ENCODE data around the gene CDCP1.

Gene CDCP1

DNA sequence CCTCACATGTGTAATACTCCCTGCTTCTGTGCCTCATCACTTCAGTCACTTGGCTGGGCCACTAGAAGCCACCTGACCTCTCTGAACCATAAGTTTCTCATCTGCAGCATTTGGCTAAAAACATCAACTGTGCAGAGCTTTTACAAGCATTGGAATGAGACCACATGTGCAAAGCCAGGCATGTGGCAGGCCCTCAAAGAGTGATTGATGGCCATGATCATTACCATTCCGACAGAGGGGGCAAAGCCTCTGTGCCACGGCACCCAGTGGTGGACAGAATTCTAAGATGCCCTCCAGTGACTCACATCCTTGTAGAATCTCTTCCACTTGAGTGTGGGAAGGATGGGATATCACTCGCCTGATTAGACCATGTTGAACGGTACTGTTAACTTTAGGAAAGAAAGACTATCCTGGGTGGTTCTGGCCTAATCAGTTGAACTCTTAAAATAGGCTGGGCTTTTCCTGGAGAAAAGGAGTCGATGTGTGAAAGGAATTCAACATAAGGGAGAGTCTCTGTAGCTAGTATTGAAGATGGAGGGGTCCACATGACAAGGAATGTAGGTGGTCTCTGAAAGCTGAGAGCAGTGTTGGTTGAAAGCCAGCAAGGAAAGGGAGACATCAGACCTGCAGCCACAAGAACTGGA is 13.5 kb downstream of the CDCP1 start:
- H3K9ac ChIP-seq (ENCODE audit: low read depth, low read length): no peak overlapping the region
- H3K36me3 ChIP-seq (ENCODE audit: control insufficient read depth, insufficient read depth, low read length): no peaks in the 10 kb centered on the region
- H3K9me3 ChIP-seq (ENCODE audit: control insufficient read depth, insufficient read depth, low read length): no peaks in the 10 kb centered on the region
- H3K27me3 ChIP-seq (ENCODE audit: control insufficient read depth, insufficient read depth, low read length): no peaks in the 10 kb centered on the region
- H3K4me3 ChIP-seq (ENCODE audit: low read depth, low read length): no peak overlapping the region
- no peaks in the 10 kb centered on the region for H3K4me1 ChIP-seq (ENCODE audit: control insufficient read depth, insufficient read depth, low read length)

DNA sequence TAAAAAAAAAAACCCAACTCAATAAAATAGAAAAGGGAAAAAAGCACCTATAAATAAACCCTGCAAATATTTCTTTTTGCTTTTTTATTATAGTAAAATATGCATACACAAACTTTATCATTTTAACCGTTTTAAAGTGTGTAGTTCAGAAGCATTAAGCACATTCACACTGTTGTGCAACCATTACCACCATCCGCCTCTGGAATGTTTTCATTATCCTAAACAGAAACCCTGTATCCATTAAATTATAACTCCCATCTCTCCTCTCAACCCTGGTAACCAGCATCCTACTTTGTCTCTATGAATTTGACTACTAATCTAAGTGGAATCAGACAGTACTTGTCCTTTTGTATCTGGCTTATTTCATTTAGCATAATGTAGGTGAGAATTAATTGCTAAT is 15.0 kb downstream of the CDCP1 start:
- Histone ChIP-seq H3K36me3 (ENCODE audit: control insufficient read depth, insufficient read depth, low read length) (no peaks in the 10 kb centered on the region), H3K4me1 (ENCODE audit: control insufficient read depth, insufficient read depth, low read length) (no peaks in the 10 kb centered on the region), H3K9me3 (ENCODE audit: control insufficient read depth, insufficient read depth, low read length) (no peaks in the 10 kb centered on the region), H3K4me3 (ENCODE audit: low read depth, low read length) (no peak overlapping the region), H3K9ac (ENCODE audit: low read depth, low read length) (no peak overlapping the region), H3K27me3 (ENCODE audit: control insufficient read depth, insufficient read depth, low read length) (no peaks in the 10 kb centered on the region)

DNA sequence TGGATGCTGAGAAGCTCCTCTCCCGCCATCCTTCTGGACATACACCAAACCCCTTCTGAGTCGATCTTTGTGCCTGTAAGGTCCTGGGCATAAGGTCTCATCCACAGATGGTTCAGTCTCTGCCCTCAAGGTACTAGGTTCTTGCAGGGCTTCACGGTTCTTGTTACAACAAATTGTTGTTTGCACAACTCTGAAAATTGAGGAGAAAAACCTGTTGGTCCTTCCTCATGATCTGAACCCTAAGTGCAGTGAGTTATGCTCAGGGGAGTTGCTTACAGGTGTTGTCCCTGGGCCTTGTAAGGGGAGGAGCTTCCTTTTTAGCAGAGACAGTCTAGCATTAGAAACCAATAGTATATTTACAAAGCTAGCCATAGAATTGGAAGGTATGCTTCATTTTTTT is 15.7 kb downstream of the CDCP1 start:
- H3K9ac ChIP-seq (ENCODE audit: low read depth, low read length): no peak overlapping the region
- H3K4me3 ChIP-seq (ENCODE audit: low read depth, low read length): no peak overlapping the region
- H3K4me1 ChIP-seq (ENCODE audit: control insufficient read depth, insufficient read depth, low read length): no peaks in the 10 kb centered on the region
- no peaks in the 10 kb centered on the region for H3K9me3 ChIP-seq (ENCODE audit: control insufficient read depth, insufficient read depth, low read length)
- no peaks in the 10 kb centered on the region for H3K36me3 ChIP-seq (ENCODE audit: control insufficient read depth, insufficient read depth, low read length)
- H3K27me3 ChIP-seq (ENCODE audit: control insufficient read depth, insufficient read depth, low read length): no peaks in the 10 kb centered on the region

DNA sequence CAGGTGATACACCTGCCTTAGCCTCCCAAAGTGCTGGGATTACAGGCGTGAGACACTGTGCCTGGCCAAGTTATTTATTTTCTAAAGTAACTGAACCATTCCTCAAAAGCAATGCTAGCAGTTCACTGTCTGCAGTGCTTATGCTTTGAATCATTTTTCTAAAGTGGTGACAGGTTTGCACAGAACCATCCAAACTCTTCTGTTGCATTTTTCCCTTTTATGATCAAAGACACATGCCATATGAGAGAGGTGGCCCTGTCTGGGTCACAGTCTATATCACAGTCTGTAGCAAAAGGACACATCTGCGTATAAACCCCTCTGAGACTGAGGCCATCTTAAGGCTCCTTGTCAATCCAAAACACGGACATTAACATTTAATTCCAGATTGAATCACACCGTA is 17.2 kb downstream of the CDCP1 start:
- Histone ChIP-seq H3K4me3 (ENCODE audit: low read depth, low read length) (no peak overlapping the region), H3K9ac (ENCODE audit: low read depth, low read length) (no peak overlapping the region), H3K36me3 (ENCODE audit: control insufficient read depth, insufficient read depth, low read length) (no peaks in the 10 kb centered on the region), H3K4me1 (ENCODE audit: control insufficient read depth, insufficient read depth, low read length) (no peaks in the 10 kb centered on the region), H3K27me3 (ENCODE audit: control insufficient read depth, insufficient read depth, low read length) (no peaks in the 10 kb centered on the region), H3K9me3 (ENCODE audit: control insufficient read depth, insufficient read depth, low read length) (no peaks in the 10 kb centered on the region)

DNA sequence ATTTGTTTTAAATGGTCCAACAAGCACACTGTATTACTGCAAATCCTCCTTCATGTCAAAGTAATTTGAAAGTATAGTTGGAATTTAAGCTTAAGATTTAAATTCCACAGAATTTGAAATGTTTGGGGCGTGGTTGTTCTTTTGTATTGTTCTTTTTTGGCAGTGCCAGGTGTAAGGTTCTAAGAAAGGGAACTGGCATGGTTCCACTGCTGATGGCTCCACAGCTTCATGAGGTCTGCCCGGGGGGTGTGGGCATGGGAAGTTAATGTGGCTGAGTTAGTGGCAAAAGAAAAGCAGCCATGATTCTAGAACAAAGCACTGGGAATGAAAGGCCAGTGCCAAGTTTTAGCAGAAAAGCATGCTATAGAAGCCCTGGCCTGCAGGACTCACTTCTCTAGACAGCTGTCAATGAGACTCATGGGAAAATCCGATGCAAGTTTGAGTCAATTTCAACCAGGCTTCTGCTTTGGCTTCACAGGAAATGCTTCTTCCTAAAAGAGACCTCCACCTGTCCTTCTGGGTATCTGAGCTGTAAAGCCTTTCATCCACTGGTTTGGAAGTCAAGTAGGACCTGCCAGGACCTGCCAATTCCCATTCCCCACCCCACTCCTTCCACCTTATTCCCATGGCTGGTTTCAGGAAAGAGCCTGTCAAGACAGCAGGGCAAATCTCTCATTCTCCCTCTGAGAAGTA is 18.9 kb downstream of the CDCP1 start:
- H3K36me3 ChIP-seq (ENCODE audit: control insufficient read depth, insufficient read depth, low read length): no peaks in the 10 kb centered on the region
- H3K4me3 ChIP-seq (ENCODE audit: low read depth, low read length): no peak overlapping the region
- H3K4me1 ChIP-seq (ENCODE audit: control insufficient read depth, insufficient read depth, low read length): no peaks in the 10 kb centered on the region
- H3K9me3 ChIP-seq (ENCODE audit: control insufficient read depth, insufficient read depth, low read length): no peaks in the 10 kb centered on the region
- no peaks in the 10 kb centered on the region for H3K27me3 ChIP-seq (ENCODE audit: control insufficient read depth, insufficient read depth, low read length)
- H3K9ac ChIP-seq (ENCODE audit: low read depth, low read length): no peak overlapping the region

DNA sequence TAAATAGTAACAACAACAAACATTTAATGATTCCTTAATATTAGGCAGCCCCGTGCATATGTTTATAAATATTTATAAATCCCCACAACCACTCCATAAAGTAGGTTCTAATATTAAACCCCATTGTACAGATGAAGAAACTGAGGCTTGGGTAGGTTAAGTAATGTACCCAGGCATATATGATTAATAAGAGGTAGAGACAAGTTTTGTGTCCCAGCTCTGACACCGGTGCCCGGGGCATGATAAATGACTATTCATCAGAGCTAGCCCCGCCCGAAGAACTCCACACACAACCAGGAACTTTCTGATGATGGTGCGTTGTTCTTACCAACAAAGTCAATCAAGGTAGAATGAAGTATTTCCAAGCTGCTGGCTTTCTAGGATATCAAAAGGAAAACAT is 19.4 kb downstream of the CDCP1 start:
- no peaks in the 10 kb centered on the region for H3K4me1 ChIP-seq (ENCODE audit: control insufficient read depth, insufficient read depth, low read length)
- H3K36me3 ChIP-seq (ENCODE audit: control insufficient read depth, insufficient read depth, low read length): no peaks in the 10 kb centered on the region
- H3K27me3 ChIP-seq (ENCODE audit: control insufficient read depth, insufficient read depth, low read length): no peaks in the 10 kb centered on the region
- H3K9me3 ChIP-seq (ENCODE audit: control insufficient read depth, insufficient read depth, low read length): no peaks in the 10 kb centered on the region
- no peak overlapping the region for H3K9ac ChIP-seq (ENCODE audit: low read depth, low read length)
- H3K4me3 ChIP-seq (ENCODE audit: low read depth, low read length): no peak overlapping the region

DNA sequence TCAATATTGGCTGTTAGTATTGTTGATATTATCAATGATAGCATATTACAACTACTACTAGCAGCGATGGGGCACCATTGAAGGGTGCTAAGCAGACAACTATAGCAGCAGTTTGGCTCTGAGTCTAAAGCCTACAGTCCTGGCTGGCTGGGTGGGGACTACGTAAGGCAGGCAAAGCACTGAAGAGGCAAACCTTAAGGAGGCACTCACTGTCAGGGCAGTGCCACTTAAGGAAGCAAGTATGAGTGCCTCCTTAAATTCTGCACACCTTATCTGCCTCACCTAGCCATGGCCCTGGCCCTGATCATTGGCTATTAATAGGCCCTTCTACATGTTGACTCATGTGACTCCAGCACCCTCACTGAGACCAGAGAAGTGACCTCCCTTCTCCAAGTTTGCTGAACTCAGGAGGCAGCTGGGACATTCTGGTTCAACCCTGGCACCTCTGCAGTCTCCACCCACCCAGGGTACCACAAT is 20.6 kb downstream of the CDCP1 start:
- Histone ChIP-seq H3K36me3 (ENCODE audit: control insufficient read depth, insufficient read depth, low read length) (no peaks in the 10 kb centered on the region), H3K4me1 (ENCODE audit: control insufficient read depth, insufficient read depth, low read length) (no peaks in the 10 kb centered on the region), H3K9ac (ENCODE audit: low read depth, low read length) (no peak overlapping the region)

DNA sequence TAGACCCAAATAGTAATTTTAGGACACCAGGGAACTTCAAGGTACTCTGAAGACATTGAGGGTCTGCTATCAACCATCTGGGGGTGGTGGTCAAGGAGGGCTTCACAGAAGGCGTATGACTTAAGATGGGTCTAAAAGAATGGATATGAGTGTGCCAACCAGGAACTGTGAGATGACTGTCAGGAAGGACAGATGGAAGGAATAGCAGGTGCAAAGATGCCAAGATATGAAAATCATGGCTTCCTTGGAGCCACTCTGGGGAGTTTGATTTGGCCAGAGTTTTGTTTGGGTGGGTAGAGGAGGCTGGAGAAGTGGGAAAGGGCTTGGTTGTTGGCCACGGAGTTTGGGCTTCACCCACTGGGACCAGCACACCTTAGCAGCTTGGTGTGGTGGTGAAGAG is 21.2 kb downstream of the CDCP1 start:
- H3K9ac ChIP-seq (ENCODE audit: low read depth, low read length): no peak overlapping the region
- no peak overlapping the region for H3K4me3 ChIP-seq (ENCODE audit: low read depth, low read length)
- H3K4me1 ChIP-seq (ENCODE audit: control insufficient read depth, insufficient read depth, low read length): no peaks in the 10 kb centered on the region

More for the DNA sequence above, 20.6 kb downstream of the CDCP1 start:
- no peaks in the 10 kb centered on the region for H3K9me3 ChIP-seq (ENCODE audit: control insufficient read depth, insufficient read depth, low read length)
- no peaks in the 10 kb centered on the region for H3K27me3 ChIP-seq (ENCODE audit: control insufficient read depth, insufficient read depth, low read length)
- H3K4me3 ChIP-seq (ENCODE audit: low read depth, low read length): no peak overlapping the region

DNA sequence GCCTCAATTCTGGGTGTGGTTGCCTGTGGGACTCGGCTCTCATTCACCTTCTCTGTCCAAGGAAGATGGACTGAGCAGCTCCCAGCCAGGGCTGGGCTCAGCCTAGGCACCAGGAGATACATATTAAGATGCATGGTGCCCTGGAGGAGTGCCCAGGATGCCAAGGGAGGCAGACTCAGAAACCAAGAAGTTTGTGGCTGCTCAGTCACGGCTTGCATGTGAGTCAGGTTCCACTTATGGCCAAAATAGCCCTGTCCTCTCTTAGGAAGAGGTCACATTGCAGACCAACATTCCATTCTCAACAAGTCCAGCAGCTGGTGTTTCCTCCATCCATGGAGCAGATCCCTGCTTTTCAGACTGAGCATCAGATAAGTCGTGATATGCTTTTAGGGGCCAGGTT is 21.8 kb downstream of the CDCP1 start:
- no peak overlapping the region for H3K4me3 ChIP-seq (ENCODE audit: low read depth, low read length)
- H3K9ac ChIP-seq (ENCODE audit: low read depth, low read length): no peak overlapping the region

More for the DNA sequence above, 21.2 kb downstream of the CDCP1 start:
- no peaks in the 10 kb centered on the region for H3K27me3 ChIP-seq (ENCODE audit: control insufficient read depth, insufficient read depth, low read length)
- no peaks in the 10 kb centered on the region for H3K9me3 ChIP-seq (ENCODE audit: control insufficient read depth, insufficient read depth, low read length)
- H3K36me3 ChIP-seq (ENCODE audit: control insufficient read depth, insufficient read depth, low read length): no peaks in the 10 kb centered on the region

DNA sequence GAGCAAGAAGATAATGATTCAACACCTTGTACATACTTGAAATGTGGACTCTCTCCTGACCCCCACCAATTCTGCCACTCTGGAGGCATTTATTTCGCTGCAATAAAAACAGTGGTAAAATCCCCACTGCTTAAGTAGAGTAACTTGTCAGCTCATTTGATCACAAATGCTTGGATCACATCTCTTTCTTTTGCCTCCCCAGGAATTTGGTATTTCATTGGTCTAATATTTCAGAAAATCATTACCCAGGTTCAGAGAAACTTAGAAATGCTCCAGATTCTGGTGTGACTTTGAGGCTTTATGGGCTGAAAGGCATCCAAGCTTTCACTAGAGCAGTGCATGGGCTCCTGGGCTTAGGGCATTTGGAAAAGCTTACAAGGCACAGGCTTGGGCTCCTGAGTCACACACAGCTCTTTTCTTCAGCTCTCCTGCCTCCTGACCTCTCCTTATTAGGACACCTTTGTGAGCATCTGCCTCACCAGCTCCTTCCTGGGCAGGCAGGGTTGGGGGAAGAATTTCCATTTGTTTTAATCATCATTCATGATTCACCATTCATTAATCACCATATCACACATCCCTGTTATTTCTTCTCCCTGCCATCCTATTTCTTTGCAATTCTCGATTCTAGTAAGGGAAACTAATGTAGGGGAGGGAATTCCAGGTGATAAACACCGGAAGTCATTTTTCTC is 22.5 kb downstream of the CDCP1 start:
- no peaks in the 10 kb centered on the region for H3K4me1 ChIP-seq (ENCODE audit: control insufficient read depth, insufficient read depth, low read length)
- no peaks in the 10 kb centered on the region for H3K9me3 ChIP-seq (ENCODE audit: control insufficient read depth, insufficient read depth, low read length)
- no peak overlapping the region for H3K9ac ChIP-seq (ENCODE audit: low read depth, low read length)
- no peaks in the 10 kb centered on the region for H3K27me3 ChIP-seq (ENCODE audit: control insufficient read depth, insufficient read depth, low read length)
- no peak overlapping the region for H3K4me3 ChIP-seq (ENCODE audit: low read depth, low read length)
- H3K36me3 ChIP-seq (ENCODE audit: control insufficient read depth, insufficient read depth, low read length): no peaks in the 10 kb centered on the region

More for the DNA sequence above, 21.8 kb downstream of the CDCP1 start:
- no peaks in the 10 kb centered on the region for H3K36me3 ChIP-seq (ENCODE audit: control insufficient read depth, insufficient read depth, low read length)
- no peaks in the 10 kb centered on the region for H3K9me3 ChIP-seq (ENCODE audit: control insufficient read depth, insufficient read depth, low read length)
- H3K4me1 ChIP-seq (ENCODE audit: control insufficient read depth, insufficient read depth, low read length): no peaks in the 10 kb centered on the region
- H3K27me3 ChIP-seq (ENCODE audit: control insufficient read depth, insufficient read depth, low read length): no peaks in the 10 kb centered on the region

DNA sequence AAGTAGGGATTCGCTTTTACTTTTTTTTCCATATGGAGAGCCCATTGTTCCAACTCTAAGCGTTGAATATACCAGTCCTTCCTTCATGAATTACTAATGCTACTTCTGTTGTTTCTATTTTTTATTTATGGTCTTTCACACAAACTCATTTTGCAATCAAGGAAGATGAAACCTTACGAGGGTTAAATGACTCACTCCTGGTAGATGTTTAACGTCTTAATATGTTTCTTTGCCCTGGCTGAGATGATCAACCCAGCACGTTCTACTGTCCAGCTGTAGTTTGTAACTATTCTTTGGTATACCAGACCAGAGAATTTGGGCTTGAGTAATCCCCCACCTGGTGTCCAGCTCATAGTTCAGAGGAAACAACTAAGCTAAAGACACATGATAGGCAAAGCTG is 23.1 kb downstream of the CDCP1 start:
- H3K4me3 ChIP-seq (ENCODE audit: low read depth, low read length): no peak overlapping the region
- H3K9ac ChIP-seq (ENCODE audit: low read depth, low read length): no peak overlapping the region

More for the DNA sequence above, 23.1 kb downstream of the CDCP1 start:
- Histone ChIP-seq H3K27me3 (ENCODE audit: control insufficient read depth, insufficient read depth, low read length) (no peaks in the 10 kb centered on the region), H3K36me3 (ENCODE audit: control insufficient read depth, insufficient read depth, low read length) (no peaks in the 10 kb centered on the region), H3K4me1 (ENCODE audit: control insufficient read depth, insufficient read depth, low read length) (no peaks in the 10 kb centered on the region), H3K9me3 (ENCODE audit: control insufficient read depth, insufficient read depth, low read length) (no peaks in the 10 kb centered on the region)

Measured in iPS-15b (cell line).